Epithelial cell of esophagus (primary cell): ENCODE results near the gene COL6A1.
"Not testable (repeated sequence)": the region's sequence is repeated elsewhere in the genome, so short reads cannot be mapped to it uniquely, and the experiment has no call there.

Source experiments
- DNase-seq: peaks from one replicate; pipeline ENCODE4 v3.0.0; 2010; ENCODE audit warnings: low read depth
- H3K4me3 ChIP-seq: 2 replicates; pipeline ENCODE4 v1.5.1; 2011; ENCODE audit warnings: mild to moderate bottlenecking, low read length, control low read depth
- TF ChIP-seq, protein P1 (sequence below): IDR thresholded peaks from 2 replicates; pipeline ENCODE4 v1.5.1; 2011; ENCODE audit warnings: low read depth, mild to moderate bottlenecking, low read length, control low read depth, inconsistent platforms; ENCODE audit not compliant: insufficient read depth; ENCODE audit errors: missing control alignments

COL6A1 gene

DNA sequence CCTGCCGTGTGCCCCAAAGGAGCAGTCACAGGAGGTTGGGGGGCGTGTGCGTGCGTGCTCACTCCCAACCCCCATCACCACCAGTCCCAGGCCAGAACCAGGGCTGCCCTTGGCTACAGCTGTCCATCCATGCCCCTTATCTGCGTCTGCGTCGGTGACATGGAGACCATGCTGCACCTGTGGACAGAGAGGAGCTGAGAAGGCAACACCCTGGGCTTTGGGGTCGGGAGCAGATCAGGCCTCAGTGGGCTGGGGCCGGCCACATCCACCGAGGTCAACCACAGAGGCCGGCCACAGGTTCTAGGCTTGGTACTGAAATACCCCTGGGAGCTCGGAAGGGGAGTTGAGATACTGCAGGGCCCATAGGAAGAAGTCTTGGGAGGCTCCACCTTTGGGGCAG, 23.5 kb downstream of the COL6A1 start:
- TF ChIP-seq, protein P1, sequence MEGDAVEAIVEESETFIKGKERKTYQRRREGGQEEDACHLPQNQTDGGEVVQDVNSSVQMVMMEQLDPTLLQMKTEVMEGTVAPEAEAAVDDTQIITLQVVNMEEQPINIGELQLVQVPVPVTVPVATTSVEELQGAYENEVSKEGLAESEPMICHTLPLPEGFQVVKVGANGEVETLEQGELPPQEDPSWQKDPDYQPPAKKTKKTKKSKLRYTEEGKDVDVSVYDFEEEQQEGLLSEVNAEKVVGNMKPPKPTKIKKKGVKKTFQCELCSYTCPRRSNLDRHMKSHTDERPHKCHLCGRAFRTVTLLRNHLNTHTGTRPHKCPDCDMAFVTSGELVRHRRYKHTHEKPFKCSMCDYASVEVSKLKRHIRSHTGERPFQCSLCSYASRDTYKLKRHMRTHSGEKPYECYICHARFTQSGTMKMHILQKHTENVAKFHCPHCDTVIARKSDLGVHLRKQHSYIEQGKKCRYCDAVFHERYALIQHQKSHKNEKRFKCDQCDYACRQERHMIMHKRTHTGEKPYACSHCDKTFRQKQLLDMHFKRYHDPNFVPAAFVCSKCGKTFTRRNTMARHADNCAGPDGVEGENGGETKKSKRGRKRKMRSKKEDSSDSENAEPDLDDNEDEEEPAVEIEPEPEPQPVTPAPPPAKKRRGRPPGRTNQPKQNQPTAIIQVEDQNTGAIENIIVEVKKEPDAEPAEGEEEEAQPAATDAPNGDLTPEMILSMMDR: no peak
- DNase-seq: no peak
- no peak overlapping the region for H3K4me3 ChIP-seq

DNA sequence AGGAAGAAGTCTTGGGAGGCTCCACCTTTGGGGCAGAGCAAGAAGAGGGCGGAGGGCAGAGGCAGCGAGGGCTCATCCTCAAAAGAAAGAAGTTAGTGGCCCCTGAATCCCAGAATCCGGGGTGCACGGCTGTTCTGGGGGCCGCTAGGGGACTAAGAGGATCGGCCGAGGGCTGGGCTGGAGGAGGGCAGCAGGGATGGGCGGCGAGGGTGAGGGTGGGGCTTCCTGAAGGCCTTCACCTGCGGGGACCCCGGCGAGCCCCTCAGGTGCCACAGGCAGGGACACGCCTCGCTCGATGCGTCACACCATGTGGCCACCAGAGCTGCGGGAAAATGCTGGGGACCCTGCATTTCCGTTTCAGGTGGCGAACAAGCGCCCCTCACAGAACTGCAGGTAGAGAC, 23.9 kb downstream of the COL6A1 start:
- no peak overlapping the region for H3K4me3 ChIP-seq
- TF ChIP-seq, protein P1: no peak
- no peak for DNase-seq

DNA sequence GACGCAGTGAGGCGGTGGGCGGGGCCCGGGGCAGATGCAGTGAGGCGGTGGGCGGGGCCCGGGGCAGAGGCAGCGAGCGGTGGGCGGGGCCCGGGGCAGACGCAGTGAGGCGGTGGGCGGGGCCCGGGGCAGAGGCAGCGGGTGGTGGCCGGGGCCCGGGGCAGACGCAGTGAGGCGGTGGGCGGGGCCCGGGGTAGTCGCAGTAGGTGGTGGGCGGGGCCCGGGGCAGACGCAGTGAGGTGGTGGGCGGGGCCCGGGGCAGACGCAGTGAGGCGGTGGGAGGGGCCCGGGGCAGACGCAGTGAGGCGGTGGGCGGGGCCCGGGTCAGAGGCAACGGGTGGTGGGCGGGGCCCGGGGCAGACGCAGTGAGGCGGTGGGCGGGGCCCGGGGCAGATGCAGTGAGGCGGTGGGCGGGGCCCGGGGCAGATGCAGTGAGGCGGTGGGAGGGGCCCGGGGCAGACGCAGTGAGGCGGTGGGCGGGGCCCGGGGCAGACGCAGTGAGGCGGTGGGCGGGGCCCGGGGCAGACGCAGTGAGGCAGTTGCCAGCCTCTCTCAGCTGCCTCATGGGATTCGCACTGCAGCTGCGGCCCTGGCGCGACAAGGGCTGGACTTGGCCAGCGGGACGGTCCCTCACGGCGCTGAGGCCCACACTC, 24.4 kb downstream of the COL6A1 start:
- H3K4me3 ChIP-seq, DNase-seq: not testable (repeated sequence)

DNA sequence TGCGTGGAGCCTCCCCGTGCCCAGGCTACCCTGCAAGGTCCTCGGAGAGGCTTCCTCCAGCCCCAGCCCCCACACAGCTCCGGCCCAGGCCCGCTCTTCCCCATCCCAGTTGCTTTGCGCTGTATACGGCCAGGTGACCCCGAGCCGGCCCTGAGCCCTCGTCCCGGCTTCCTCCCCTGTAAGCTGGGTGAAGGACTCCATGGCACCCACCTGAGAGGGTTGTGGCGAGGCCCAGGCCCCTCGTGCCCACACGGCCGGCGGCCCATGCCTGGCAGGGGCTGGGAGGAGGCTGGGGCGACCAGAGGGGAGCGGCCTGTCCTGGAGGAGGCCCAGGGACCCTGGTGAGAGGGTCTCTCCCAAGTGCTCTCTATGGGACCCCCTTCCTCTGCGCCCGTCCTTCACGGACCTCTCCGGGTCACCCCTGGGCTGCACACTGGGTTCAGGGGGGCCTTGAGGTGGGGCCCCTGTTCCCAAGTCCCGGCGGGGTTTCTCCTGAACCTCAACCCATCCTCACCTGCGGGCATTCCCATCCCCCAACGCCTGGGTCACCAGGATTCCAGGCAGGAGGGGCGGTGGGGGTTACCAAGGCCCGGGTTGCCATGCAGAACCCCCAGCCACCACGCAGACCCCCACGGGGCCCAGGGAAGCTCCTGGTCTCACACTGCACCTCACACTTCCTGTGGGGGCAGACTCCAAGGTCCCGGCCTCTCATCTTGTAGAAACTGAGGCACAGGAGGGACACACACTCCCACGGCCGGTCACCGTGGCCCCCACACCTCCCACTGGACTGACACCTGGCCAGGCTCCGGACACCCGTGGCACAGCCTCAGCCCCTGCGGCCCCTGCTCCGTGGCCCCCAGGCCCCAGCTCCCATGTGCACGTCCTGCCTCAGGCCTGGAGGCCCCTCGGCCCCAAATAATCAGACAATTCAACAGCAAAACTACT, 25.2 kb downstream of the COL6A1 start:
- no peak for DNase-seq
- no peak overlapping the region for H3K4me3 ChIP-seq

DNA sequence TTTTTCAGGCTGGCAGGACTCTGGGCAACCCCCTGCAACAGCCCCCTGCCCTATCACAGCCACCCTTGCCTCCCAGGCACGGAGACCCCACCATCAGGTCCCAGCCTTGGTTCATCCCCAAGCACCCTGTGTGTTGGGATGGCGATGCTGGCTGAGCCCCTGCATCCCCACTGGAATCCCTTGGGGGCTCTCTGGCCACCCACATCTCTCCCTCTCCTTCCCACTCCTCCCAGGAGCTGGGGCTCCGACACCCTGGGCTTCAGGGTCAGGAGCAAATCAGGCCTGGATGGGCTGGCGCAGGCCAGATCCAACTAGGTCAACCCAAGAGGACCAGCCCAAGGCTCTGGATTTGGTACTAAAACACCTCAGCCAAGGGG, 25.9 kb downstream of the COL6A1 start:
- H3K4me3 ChIP-seq: no peak overlapping the region
- DNase-seq: no peak
- TF ChIP-seq, protein P1: no peak

More for the DNA sequence above, 25.2 kb downstream of the COL6A1 start:
- TF ChIP-seq, protein P1: no peak

DNA sequence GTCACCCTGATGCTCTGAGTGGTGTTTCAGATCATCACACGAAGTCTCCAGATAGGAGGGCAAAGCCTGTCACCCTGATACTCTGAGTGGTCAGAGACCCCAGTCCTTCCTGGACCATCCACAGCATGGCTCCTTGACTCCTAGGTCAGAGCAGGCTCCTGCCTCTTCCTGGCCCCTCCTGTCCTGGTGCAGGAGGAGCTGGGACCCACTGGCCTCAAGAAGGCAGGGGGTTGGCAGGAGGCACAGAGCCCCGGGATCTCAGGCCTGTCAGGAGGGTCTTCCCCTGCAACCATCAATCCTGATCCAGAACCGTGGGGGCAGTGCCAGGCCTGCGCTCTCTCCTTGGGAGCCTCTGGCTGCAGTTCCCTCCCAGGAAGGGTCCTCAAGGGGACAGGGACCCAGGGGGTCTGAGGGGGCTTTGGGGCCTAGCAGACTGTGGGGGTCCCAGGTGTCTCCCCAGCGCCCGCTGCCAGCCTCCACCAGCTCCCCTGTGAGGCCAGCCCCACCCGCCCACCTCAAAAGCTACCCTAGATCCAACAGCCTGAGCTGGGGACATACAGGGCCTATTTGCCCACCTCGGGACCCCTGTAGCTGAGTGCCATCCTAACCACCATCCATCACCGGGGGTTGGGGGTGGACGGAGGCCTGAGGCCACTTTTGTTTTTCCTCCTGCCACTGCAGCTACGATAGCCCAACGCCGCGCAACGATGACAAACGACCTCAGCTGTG, 27.5 kb downstream of the COL6A1 start:
- TF ChIP-seq, protein P1: no peak
- H3K4me3 ChIP-seq: no peak overlapping the region
- no peak for DNase-seq
